ENCODE measurements around the gene GINS2. TPM values are rescaled to one million over a fixed set of nuclear protein-coding genes. Genes with fewer than 3 reads are reported as not detected.

GINS2 gene
- total RNA-seq, 1 donor: 8.6 TPM

GRCh38 chr16:85628265-85628556 lies 60.5 kb downstream of the GINS2 start:
- no peak for DNase-seq (ENCODE audit: low read depth)
- TF ChIP-seq CTCF (IDR thresholded peaks at IDR 0.05; ENCODE audit: insufficient read depth, low read depth, low read length): no peak
- H3K4me3 ChIP-seq (ENCODE audit: low read depth, low read length): no peak overlapping the region

GRCh38 chr16:85627526-85628264 lies 61.1 kb downstream of the GINS2 start:
- DNase-seq (ENCODE audit: low read depth): no peak
- no peak overlapping the region for H3K4me3 ChIP-seq (ENCODE audit: low read depth, low read length)
- no peak for TF ChIP-seq CTCF (IDR thresholded peaks at IDR 0.05; ENCODE audit: insufficient read depth, low read depth, low read length)

- no peak for DNase-seq (ENCODE audit: low read depth)
- no peak for TF ChIP-seq CTCF (IDR thresholded peaks at IDR 0.05; ENCODE audit: insufficient read depth, low read depth, low read length)
- no peak overlapping the region for H3K4me3 ChIP-seq (ENCODE audit: low read depth, low read length)
These were observed 61.7 kb downstream of the GINS2 start for GRCh38 chr16:85627089-85627488.

Small RNAs within 50 kb of the gene (small RNA-seq; reads per million reads assigned to genes)
- not detected for gene RN7SL381P

Other genes with a start within 250 kb of the GINS2 start
- 48.4 and 53.1 TPM in 2 replicates for gene GSE1, start 75.6 kb downstream of the GINS2 start, total RNA-seq
- gene C16orf74, start 62.1 kb upstream of the GINS2 start, total RNA-seq: 8.2 and 8.4 TPM in 2 replicates
- 30.2 and 38.3 TPM in 2 replicates for gene EMC8, start 110.6 kb upstream of the GINS2 start, total RNA-seq
- 258 and 337 TPM in 2 replicates for gene COX4I1, start 110.7 kb upstream of the GINS2 start, total RNA-seq
- not detected in 2 replicates for gene IRF8, start 210.2 kb upstream of the GINS2 start, total RNA-seq

Measured in fibroblast of villous mesenchyme (primary cell).